Smooth muscle cell (in vitro differentiated cells): ENCODE measurements around the gene IL17B. TPM values are rescaled to one million over a fixed set of nuclear protein-coding genes. Genes with fewer than 3 reads are reported as not detected.
A peak's percentile ranks its signal among the peaks of the same experiment; 100 is the strongest.

Experiments
- DNase-seq: peaks from one replicate; lab custom pipeline; 2025; ENCODE audit not compliant: unreplicated experiment; lab: John Stamatoyannopoulos, UW
- H2AFZ ChIP-seq: fragments of 200-600 bp; sonication (generic); 2 replicates; pipeline ENCODE4 v1.6.0; 2016; ENCODE audit warnings: antibody characterized with exemption, low read depth, mild to moderate bottlenecking
- H3F3A ChIP-seq: fragments of 200-600 bp; sonication (generic); 2 replicates; pipeline ENCODE4 v1.6.0; 2017; ENCODE audit warnings: antibody characterized with exemption, low read depth
- H3K27ac ChIP-seq: fragments of 200-600 bp; sonication (generic); 2 replicates; pipeline ENCODE4 v1.5.1; 2016; ENCODE audit warnings: low read depth, mild to moderate bottlenecking
- H3K27me3 ChIP-seq: fragments of 200-600 bp; sonication (generic); 2 replicates; pipeline ENCODE4 v1.6.1; 2016; ENCODE audit warnings: low read depth, mild to moderate bottlenecking
- H3K36me3 ChIP-seq: fragments of 200-600 bp; sonication (generic); 2 replicates; pipeline ENCODE4 v1.5.1; 2016; ENCODE audit warnings: low read depth
- H3K4me1 ChIP-seq: fragments of 200-600 bp; sonication (generic); 2 replicates; pipeline ENCODE4 v1.5.1; 2016; ENCODE audit warnings: low read depth
- H3K4me2 ChIP-seq: fragments of 200-600 bp; sonication (generic); 2 replicates; pipeline ENCODE4 v1.6.0; 2016; ENCODE audit warnings: mild to moderate bottlenecking
- H3K4me3 ChIP-seq: fragments of 200-600 bp; sonication (generic); 2 replicates; pipeline ENCODE4 v1.5.1; 2016; ENCODE audit warnings: mild to moderate bottlenecking
- H3K79me2 ChIP-seq: fragments of 200-600 bp; sonication (generic); 2 replicates; pipeline ENCODE4 v1.6.0; 2016; ENCODE audit warnings: low read depth, mild to moderate bottlenecking
- H3K9ac ChIP-seq: fragments of 200-600 bp; sonication (generic); 2 replicates; pipeline ENCODE4 v1.6.0; 2016; ENCODE audit warnings: low read depth
- H3K9me3 ChIP-seq: fragments of 200-600 bp; sonication (generic); replicated peaks from 2 replicates; pipeline ENCODE4 v1.5.1; 2016; ENCODE audit warnings: low read depth
- H4K20me1 ChIP-seq: fragments of 200-600 bp; sonication (generic); 2 replicates; pipeline ENCODE4 v1.6.0; 2016; ENCODE audit warnings: low read depth
- CTCF ChIP-seq: fragments of 200-600 bp; sonication (generic); IDR thresholded peaks from 2 replicates; pipeline ENCODE4 v1.5.1; 2017; ENCODE audit warnings: borderline replicate concordance, mild to moderate bottlenecking, antibody characterized with exemption; ENCODE audit not compliant: insufficient read depth, poor library complexity, severe bottlenecking
- WGBS: methylation state at CpG from one replicate; pipeline ENCODE4 v1.1.7; 2016; ENCODE audit warnings: low lambda C conversion rate; 5-methylcytosine and 5-hydroxymethylcytosine counted together
- polyA plus RNA-seq: library from polyadenylated mRNA; unstranded; fragments of >200 nt; fragmentation: Nextera tagmentation; extraction: Ambion mirVana; gene quantifications from 2 replicates; pipeline ENCODE4 v1.2.1, GENCODE V29; 2016
- total RNA-seq: library from RNA; depleted of rRNA; stranded (reverse); fragments of >200 nt; gene quantifications from 2 replicates; pipeline ENCODE4 v1.2.3, GENCODE V29; 2014

The IL17B gene
- total and polyA plus RNA-seq, 2 experiments from 2014 or later = 10.4 to 12.0 TPM

- no peak overlapping the region for H3K9ac ChIP-seq
- WGBS = 56% methylated on average over 7 of the region's 7 CpGs
- H3K4me2 ChIP-seq = peak overlapping the region; percentile 32
- H3K79me2 ChIP-seq = no peaks in the 10 kb centered on the region
- DNase-seq = no peak
- H3K4me1 ChIP-seq = peaks cover 12% of the 10 kb centered on the region
- no peaks in the 10 kb centered on the region for H3K9me3 ChIP-seq
- H3K36me3 ChIP-seq = no peaks in the 10 kb centered on the region
- no peaks in the 10 kb centered on the region for H3K27me3 ChIP-seq
- peak overlapping the region; percentile 90 for H3K27ac ChIP-seq
- H3K4me3 ChIP-seq = no peak overlapping the region
- no peaks in the 10 kb centered on the region for H4K20me1 ChIP-seq
- TF ChIP-seq CTCF = no peak
- no peak overlapping the region for H2AFZ ChIP-seq
- peaks cover 46% of the 10 kb centered on the region for H3F3A ChIP-seq
Measured at GRCh38 chr5:149388498-149389190, 9.6 kb upstream of the IL17B start.

- H3K4me1 ChIP-seq = peaks cover 12% of the 10 kb centered on the region
- DNase-seq = no peak
- no peak overlapping the region for H3K9ac ChIP-seq
- no peak overlapping the region for H2AFZ ChIP-seq
- H3K4me2 ChIP-seq = peak overlapping the region; percentile 66
- no peaks in the 10 kb centered on the region for H3K27me3 ChIP-seq
- H3K36me3 ChIP-seq = no peaks in the 10 kb centered on the region
- H3K27ac ChIP-seq = peak overlapping the region; percentile 90
- H4K20me1 ChIP-seq = no peaks in the 10 kb centered on the region
- no peaks in the 10 kb centered on the region for H3K79me2 ChIP-seq
- H3F3A ChIP-seq = peaks cover 46% of the 10 kb centered on the region
- H3K9me3 ChIP-seq = no peaks in the 10 kb centered on the region
- no peak overlapping the region for H3K4me3 ChIP-seq
- TF ChIP-seq CTCF = no peak
- 12% methylated on average over 1 of the region's 1 CpG for WGBS
Measured at GRCh38 chr5:149387982-149388381, 8.9 kb upstream of the IL17B start.

- Histone ChIP-seq H3K9me3 (no peaks in the 10 kb centered on the region), H3K36me3 (no peaks in the 10 kb centered on the region), H3K4me3 (no peak overlapping the region), H3K4me2 (peak overlapping the region; percentile 66), H4K20me1 (no peaks in the 10 kb centered on the region), H3K27ac (peak overlapping the region; percentile 90), H3K79me2 (peaks cover 8% of the 10 kb centered on the region), H3K9ac (no peak overlapping the region), H3K27me3 (no peaks in the 10 kb centered on the region), H3F3A (peaks cover 44% of the 10 kb centered on the region), H2AFZ (no peak overlapping the region), H3K4me1 (peaks cover 16% of the 10 kb centered on the region)
- no peak for TF ChIP-seq CTCF
- WGBS = 56% methylated on average over 9 of the region's 9 CpGs
- DNase-seq = no peak
Measured at GRCh38 chr5:149387081-149387631, 8.1 kb upstream of the IL17B start.

- no peaks in the 10 kb centered on the region for H3K9me3 ChIP-seq
- no peak overlapping the region for H3K4me3 ChIP-seq
- no peaks in the 10 kb centered on the region for H3K36me3 ChIP-seq
- H3K79me2 ChIP-seq = peaks cover 14% of the 10 kb centered on the region
- H3K27me3 ChIP-seq = no peaks in the 10 kb centered on the region
- H3K9ac ChIP-seq = no peak overlapping the region
- TF ChIP-seq CTCF = no peak
- no peaks in the 10 kb centered on the region for H4K20me1 ChIP-seq
- peak overlapping the region; percentile 90 for H3K27ac ChIP-seq
- WGBS = 14% methylated on average over 5 of the region's 5 CpGs
- DNase-seq = no peak
- H2AFZ ChIP-seq = peak overlapping the region; percentile 91
- peak overlapping the region; percentile 43 for H3K4me2 ChIP-seq
- peaks cover 25% of the 10 kb centered on the region for H3K4me1 ChIP-seq
- peaks cover 41% of the 10 kb centered on the region for H3F3A ChIP-seq
Measured at GRCh38 chr5:149386166-149386565, 7.1 kb upstream of the IL17B start.
